AG09319 (cell line): Measurements from ENCODE around the gene ZBTB7C.

ENCODE experiments used
- DNase-seq: peaks from one replicate; pipeline ENCODE4 v3.0.0-alpha.2; 2010; ENCODE audit warnings: low read depth; ENCODE audit errors: extremely low read depth
- CTCF ChIP-seq: IDR thresholded peaks from 2 replicates; pipeline ENCODE4 v1.5.1; 2011; ENCODE audit warnings: low read depth, mild to moderate bottlenecking, inconsistent platforms, low read length, moderate library complexity

Gene ZBTB7C

GRCh38 chr18:48219037-48219809 lies 190.0 kb downstream of the ZBTB7C start:
- DNase-seq: no peak
- no peak for TF ChIP-seq CTCF

GRCh38 chr18:48218285-48219022 lies 190.7 kb downstream of the ZBTB7C start:
- TF ChIP-seq CTCF: no peak
- DNase-seq: no peak

DNA sequence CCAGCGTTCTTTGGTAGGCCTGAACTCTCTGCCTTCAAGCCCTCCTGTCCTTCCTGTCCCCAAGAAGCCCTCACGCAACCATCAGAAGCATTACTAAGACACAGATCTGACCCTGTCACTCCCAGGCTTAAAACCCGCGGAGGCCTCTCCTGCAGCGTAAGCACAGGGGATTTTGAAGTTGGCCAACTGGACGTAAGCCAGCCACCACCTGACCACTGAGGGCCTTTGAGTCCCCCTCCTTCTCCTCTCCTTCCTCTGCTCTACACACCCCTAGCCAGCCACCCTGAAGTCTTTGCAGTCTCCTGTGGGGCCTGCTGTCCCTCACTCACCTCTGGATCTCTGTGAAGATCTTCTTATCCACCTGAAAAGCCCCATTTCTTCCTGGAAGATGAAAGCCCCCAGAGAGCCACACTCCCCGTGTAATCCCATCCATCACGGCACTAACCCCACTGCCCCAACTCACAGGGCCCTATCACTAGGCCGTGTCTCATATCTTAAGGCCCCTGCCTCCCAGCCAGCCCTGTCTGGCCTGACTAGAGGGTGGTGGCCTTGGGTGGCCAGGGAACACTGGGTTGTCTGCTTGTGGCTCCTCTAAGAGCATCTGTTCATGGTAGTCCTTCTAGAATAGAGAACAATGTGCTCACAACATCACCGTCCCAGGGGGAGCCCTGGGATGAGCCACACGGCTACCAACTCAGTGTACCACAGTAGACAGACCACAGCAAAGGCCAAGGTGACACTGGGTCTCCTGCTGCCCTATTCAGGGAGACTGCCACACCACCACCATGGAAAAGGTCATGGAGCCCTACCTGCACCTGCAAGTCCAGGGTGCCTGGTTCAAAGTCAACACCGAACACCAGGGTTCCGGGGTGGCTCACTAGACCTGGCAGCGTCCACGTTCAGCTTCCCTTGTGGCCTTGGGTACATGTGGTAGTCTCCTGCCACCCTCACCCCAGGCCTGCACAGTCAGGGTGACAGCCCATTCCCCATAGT lies 191.6 kb downstream of the ZBTB7C start:
- TF ChIP-seq CTCF: no peak
- DNase-seq: no peak

DNA sequence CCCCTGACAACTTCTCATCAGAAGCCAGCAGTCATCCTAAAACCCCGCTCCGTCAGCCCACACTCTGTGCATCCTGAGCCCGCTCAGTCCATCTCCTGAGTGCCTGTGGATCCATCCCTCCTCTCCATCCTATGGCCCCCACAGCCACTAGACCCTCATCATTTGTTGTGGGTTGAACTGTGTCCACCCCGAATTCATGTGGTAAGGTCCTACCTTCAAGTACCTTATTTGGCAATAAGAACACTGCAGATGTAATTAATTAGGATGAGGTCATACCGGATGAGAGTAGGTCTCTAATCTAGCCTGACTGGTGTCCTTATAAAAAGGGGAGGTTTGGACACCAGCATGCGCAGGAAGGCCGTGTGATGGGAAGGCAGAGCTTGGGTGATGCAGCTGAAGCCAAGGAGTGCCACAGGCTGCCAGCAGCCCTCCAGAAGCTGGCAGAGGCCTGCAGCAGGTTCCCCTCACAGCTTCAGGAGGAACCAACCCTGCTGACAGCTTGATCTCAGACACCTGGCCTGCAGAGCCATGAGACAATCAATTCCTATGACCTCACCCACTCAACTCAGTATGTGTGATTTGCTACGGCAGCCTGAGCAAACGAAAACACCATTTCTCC lies 192.4 kb downstream of the ZBTB7C start:
- no peak for DNase-seq
- TF ChIP-seq CTCF: no peak

GRCh38 chr18:48215876-48216638 lies 193.1 kb downstream of the ZBTB7C start:
- DNase-seq: no peak
- no peak for TF ChIP-seq CTCF

DNA sequence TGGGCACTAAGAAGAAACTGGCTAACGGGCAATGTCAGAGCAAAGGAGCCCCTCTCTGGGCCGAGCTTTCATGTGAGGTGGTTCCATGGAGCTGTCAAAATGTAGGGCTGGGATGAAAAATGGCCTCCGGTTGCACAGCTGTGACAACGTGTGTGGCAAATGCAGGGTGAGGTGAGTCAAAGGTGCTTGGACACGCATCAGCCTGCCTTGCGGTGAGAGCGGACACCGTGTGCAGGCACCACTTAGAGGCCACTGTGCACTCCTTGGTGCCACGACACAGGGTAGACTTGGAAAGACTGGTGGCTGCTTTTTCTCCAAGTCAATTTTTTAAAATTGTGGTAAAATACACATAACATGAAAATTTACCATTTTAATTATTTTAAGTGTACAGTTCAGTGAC lies 195.4 kb downstream of the ZBTB7C start:
- TF ChIP-seq CTCF: no peak
- DNase-seq: no peak
